ENCODE measurements around the gene SRRM5. TPM values are rescaled to one million over a fixed set of nuclear protein-coding genes. Genes with fewer than 3 reads are reported as not detected.

Gene SRRM5
- total and polyA plus RNA-seq, 2 of the 4 experiments (the other 2 are of a cell fraction): 0.10 TPM; not detected in 1

GRCh38 chr19:43658494-43658893 lies 46.6 kb downstream of the SRRM5 start:
- Histone ChIP-seq H3K9ac (ENCODE audit: low read depth, low read length) (no peak overlapping the region), H3K23ac (ENCODE audit: low read depth, low read length) (no peak overlapping the region), H3K18ac (ENCODE audit: low read depth, low read length) (no peak overlapping the region), H4K5ac (ENCODE audit: low read depth, low read length) (no peak overlapping the region), H3K79me1 (ENCODE audit: low read depth in 1 of 2, low read length in 2 of 2) (peaks cover 39 to 65% of the 10 kb centered on the region in 2 experiments), H3K4me3 (ENCODE audit: insufficient read depth, low read depth, low read length) (no peak overlapping the region), H2AK9ac (replicated peaks; ENCODE audit: low read depth, low read length, poor library complexity) (peak overlapping the region; percentile 61), H3K4me2 (ENCODE audit: low read depth, low read length) (no peak overlapping the region), H4K20me1 (ENCODE audit: insufficient read depth, low read length) (peaks cover 37% of the 10 kb centered on the region), H3K27me3 (ENCODE audit: control insufficient read depth, insufficient read depth, low read length) (no peaks in the 10 kb centered on the region), H3K9me3 (ENCODE audit: control insufficient read depth, insufficient read depth, low read length) (peaks cover 3% of the 10 kb centered on the region; the same call in 1 of the 2 replicates), H2BK120ac (ENCODE audit: low read depth, low read length) (no peak overlapping the region), H3K4ac (ENCODE audit: low read depth, low read length) (no peak overlapping the region), H3K36me3 (ENCODE audit: control insufficient read depth, insufficient read depth, low read length) (peaks cover 65% of the 10 kb centered on the region), H3K9me1 (ENCODE audit: insufficient read depth, low read length) (peaks cover 7% of the 10 kb centered on the region; the same call in 1 of the 2 replicates), H3K27ac (ENCODE audit: insufficient read depth, low read length) (no peak overlapping the region), H2BK20ac (ENCODE audit: low read depth, low read length) (no peak overlapping the region), H2BK15ac (ENCODE audit: low read depth, low read length) (no peak overlapping the region), H3K14ac (replicated peaks; ENCODE audit: low read depth, low read length) (no peak overlapping the region), H4K8ac (ENCODE audit: low read depth in 2 of 2, low read length in 2 of 2) (no peak overlapping the region), H2BK5ac (ENCODE audit: low read depth, low read length, poor library complexity, severe bottlenecking) (no peak overlapping the region), H3K4me1 (ENCODE audit: control insufficient read depth, insufficient read depth, low read length) (no peaks in the 10 kb centered on the region), H3K56ac (ENCODE audit: extremely low read depth, insufficient read depth, low read length) (no peak overlapping the region), H4K91ac (ENCODE audit: insufficient read depth, low read depth, low read length) (no peak overlapping the region), H2AFZ (replicated peaks; ENCODE audit: low read length, poor library complexity) (no peak overlapping the region), H2AK5ac (ENCODE audit: low read depth, low read length) (no peak overlapping the region)
- TF ChIP-seq BHLHE40 (IDR thresholded peaks at IDR 0.05; ENCODE audit: low read depth, low read length) (no peak), MAFK (IDR thresholded peaks at IDR 0.05; ENCODE audit: low read depth, low read length) (no peak), SMC3 (IDR thresholded peaks at IDR 0.05; ENCODE audit: low read depth, low read length) (no peak), USF2 (IDR thresholded peaks at IDR 0.05; ENCODE audit: low read depth, low read length) (no peak), MXI1 (IDR thresholded peaks at IDR 0.05; ENCODE audit: borderline replicate concordance, low read depth, low read length) (no peak), RFX5 (IDR thresholded peaks at IDR 0.05; ENCODE audit: low read depth, low read length) (no peak), MAZ (IDR thresholded peaks at IDR 0.05; ENCODE audit: borderline replicate concordance, low read depth, low read length) (no peak), CEBPB (IDR thresholded peaks at IDR 0.05; ENCODE audit: low read depth, low read length) (no peak), POLR2A (IDR thresholded peaks at IDR 0.05; ENCODE audit: low read depth, low read length) (no peak), FOS (IDR thresholded peaks at IDR 0.05; ENCODE audit: low read depth, low read length) (no peak), CHD1 (IDR thresholded peaks at IDR 0.05; ENCODE audit: low read depth, low read length) (no peak), RCOR1 (IDR thresholded peaks at IDR 0.05; ENCODE audit: insufficient replicate concordance, low read length) (no peak), RAD21 (IDR thresholded peaks at IDR 0.05; ENCODE audit: low read length) (no peak), NFE2L2 (IDR thresholded peaks at IDR 0.05; ENCODE audit: low read depth, low read length) (no peak)
- TF ChIP-seq, protein P1, sequence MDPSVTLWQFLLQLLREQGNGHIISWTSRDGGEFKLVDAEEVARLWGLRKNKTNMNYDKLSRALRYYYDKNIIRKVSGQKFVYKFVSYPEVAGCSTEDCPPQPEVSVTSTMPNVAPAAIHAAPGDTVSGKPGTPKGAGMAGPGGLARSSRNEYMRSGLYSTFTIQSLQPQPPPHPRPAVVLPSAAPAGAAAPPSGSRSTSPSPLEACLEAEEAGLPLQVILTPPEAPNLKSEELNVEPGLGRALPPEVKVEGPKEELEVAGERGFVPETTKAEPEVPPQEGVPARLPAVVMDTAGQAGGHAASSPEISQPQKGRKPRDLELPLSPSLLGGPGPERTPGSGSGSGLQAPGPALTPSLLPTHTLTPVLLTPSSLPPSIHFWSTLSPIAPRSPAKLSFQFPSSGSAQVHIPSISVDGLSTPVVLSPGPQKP (IDR thresholded peaks at IDR 0.05; ENCODE audit: borderline replicate concordance, low read depth, low read length): no peak
- TF ChIP-seq, protein P2, sequence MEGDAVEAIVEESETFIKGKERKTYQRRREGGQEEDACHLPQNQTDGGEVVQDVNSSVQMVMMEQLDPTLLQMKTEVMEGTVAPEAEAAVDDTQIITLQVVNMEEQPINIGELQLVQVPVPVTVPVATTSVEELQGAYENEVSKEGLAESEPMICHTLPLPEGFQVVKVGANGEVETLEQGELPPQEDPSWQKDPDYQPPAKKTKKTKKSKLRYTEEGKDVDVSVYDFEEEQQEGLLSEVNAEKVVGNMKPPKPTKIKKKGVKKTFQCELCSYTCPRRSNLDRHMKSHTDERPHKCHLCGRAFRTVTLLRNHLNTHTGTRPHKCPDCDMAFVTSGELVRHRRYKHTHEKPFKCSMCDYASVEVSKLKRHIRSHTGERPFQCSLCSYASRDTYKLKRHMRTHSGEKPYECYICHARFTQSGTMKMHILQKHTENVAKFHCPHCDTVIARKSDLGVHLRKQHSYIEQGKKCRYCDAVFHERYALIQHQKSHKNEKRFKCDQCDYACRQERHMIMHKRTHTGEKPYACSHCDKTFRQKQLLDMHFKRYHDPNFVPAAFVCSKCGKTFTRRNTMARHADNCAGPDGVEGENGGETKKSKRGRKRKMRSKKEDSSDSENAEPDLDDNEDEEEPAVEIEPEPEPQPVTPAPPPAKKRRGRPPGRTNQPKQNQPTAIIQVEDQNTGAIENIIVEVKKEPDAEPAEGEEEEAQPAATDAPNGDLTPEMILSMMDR (conservative IDR thresholded peaks at IDR 0.05; ENCODE audit: low read depth, low read length): no peak
- WGBS, 2 experiments (ENCODE audit: extremely low coverage in 2 of 2, insufficient read length in 1 of 2): 93% methylated on average over 8 of the region's 8 CpGs; no CpG with 5 or more reads in 1 of the 2 experiments
- no TSS peak for BruUV-seq (replicated peaks)
- CTCF ChIA-PET: interaction anchor here (0.6 kb wide), 1 partner anchor 239 kb away, joined by 3 read pairs; no protein-coding TSS in a partner anchor
- dilution Hi-C loops (cut with HindIII; ENCODE audit: low sequenced_read_pairs, unreplicated experiment): no loop called here
- in situ Hi-C loops (cut with MboI; ENCODE audit: low sequenced_read_pairs): no loop called here
- POLR2A ChIA-PET (ENCODE audit: unreplicated experiment): no interaction called here
- DNase-seq (no peak), ATAC-seq (ENCODE audit: low read depth) (no peak)
- intact Hi-C loops (cut with micrococcal nuclease): no loop called here
